ENCODE results near the gene FAM83G.

Gene FAM83G

GRCh38 chr17:18949566-18949965 lies 55.0 kb downstream of the FAM83G start:
- Histone ChIP-seq H3K4me2 (ENCODE audit: insufficient read depth, low read length, poor library complexity, severe bottlenecking) (no peak overlapping the region), H2AK5ac (ENCODE audit: low read depth, low read length) (no peak overlapping the region)

GRCh38 chr17:18948476-18949006 lies 56.0 kb downstream of the FAM83G start:
- no peak overlapping the region for H3K14ac ChIP-seq (ENCODE audit: low read length)
- H2BK15ac ChIP-seq (ENCODE audit: low read length) = no peak overlapping the region
- H3K4me1 ChIP-seq (ENCODE audit: control insufficient read depth in 2 of 2, insufficient read depth in 1 of 2, low read depth in 1 of 2, low read length in 2 of 2) = peaks cover 0 to 9% of the 10 kb centered on the region in 2 donors
- no CpG with 5 or more reads among the region's 8 CpGs for WGBS, 2 donors (ENCODE audit: extremely low coverage in 2 of 2, insufficient read length in 2 of 2, insufficient replicate concordance in 1 of 2)
- H2BK5ac ChIP-seq (ENCODE audit: low read length) = no peak overlapping the region
- no peak overlapping the region for H3K23ac ChIP-seq (ENCODE audit: low read depth, low read length, poor library complexity)
- H2BK12ac ChIP-seq (ENCODE audit: low read length) = no peak overlapping the region
- no peaks in the 10 kb centered on the region for H3K36me3 ChIP-seq (replicated peaks in 1 of 2; ENCODE audit: control insufficient read depth in 2 of 2, insufficient read depth in 2 of 2, low read length in 2 of 2)
- H3K27me3 ChIP-seq (ENCODE audit: control insufficient read depth in 3 of 3, insufficient read depth in 3 of 3, low read depth in 1 of 3, low read length in 3 of 3) = peaks cover 0 to 33% (median 2%) of the 10 kb centered on the region in 3 experiments
- peaks cover 2% of the 10 kb centered on the region for H3K79me1 ChIP-seq (ENCODE audit: low read depth, low read length)
- DNase-seq (ENCODE audit: low spot score) = no peak
- H3K4me3 ChIP-seq (ENCODE audit: low read length in 2 of 2) = no peak overlapping the region
- no peaks in the 10 kb centered on the region for H3K9me3 ChIP-seq (replicated peaks in 1 of 2; ENCODE audit: control insufficient read depth in 2 of 2, insufficient read depth in 1 of 2, low read depth in 1 of 2, low read length in 2 of 2)
- no peak overlapping the region for H4K91ac ChIP-seq (ENCODE audit: low read depth, low read length, poor library complexity)
- H3K27ac ChIP-seq (replicated peaks; ENCODE audit: low read length) = no peak overlapping the region
- H2BK120ac ChIP-seq (ENCODE audit: low read depth, low read length) = no peak overlapping the region
- H3K4ac ChIP-seq (ENCODE audit: low read length) = no peak overlapping the region
- H3K4me2 ChIP-seq (ENCODE audit: insufficient read depth, low read length, poor library complexity, severe bottlenecking) = no peak overlapping the region
- H4K8ac ChIP-seq (ENCODE audit: low read depth, low read length) = no peak overlapping the region
- H2AK5ac ChIP-seq (ENCODE audit: low read depth, low read length) = no peak overlapping the region
- no peak overlapping the region for H3K9ac ChIP-seq (ENCODE audit: low read depth, low read length, poor library complexity)
- H2AFZ ChIP-seq (ENCODE audit: low read length) = no peak overlapping the region
- no peak overlapping the region for H3K18ac ChIP-seq (ENCODE audit: low read length)

More at GRCh38 chr17:18949566-18949965, 55.0 kb downstream of the FAM83G start:
- no CpG with 5 or more reads among the region's 6 CpGs for WGBS, 2 donors (ENCODE audit: extremely low coverage in 2 of 2, insufficient read length in 2 of 2, insufficient replicate concordance in 1 of 2)
- no peak overlapping the region for H3K18ac ChIP-seq (ENCODE audit: low read length)
- peaks cover 0 to 33% (median 2%) of the 10 kb centered on the region in 3 experiments for H3K27me3 ChIP-seq (ENCODE audit: control insufficient read depth in 3 of 3, insufficient read depth in 3 of 3, low read depth in 1 of 3, low read length in 3 of 3)
- H2BK120ac ChIP-seq (ENCODE audit: low read depth, low read length) = no peak overlapping the region
- H3K9ac ChIP-seq (ENCODE audit: low read depth, low read length, poor library complexity) = no peak overlapping the region
- H4K8ac ChIP-seq (ENCODE audit: low read depth, low read length) = no peak overlapping the region
- H3K14ac ChIP-seq (ENCODE audit: low read length) = no peak overlapping the region
- H3K79me1 ChIP-seq (ENCODE audit: low read depth, low read length) = peaks cover 2% of the 10 kb centered on the region
- H3K4me3 ChIP-seq (ENCODE audit: low read length in 2 of 2) = no peak overlapping the region
- no peak overlapping the region for H3K4ac ChIP-seq (ENCODE audit: low read length)
- H2AFZ ChIP-seq (ENCODE audit: low read length) = no peak overlapping the region
- H2BK12ac ChIP-seq (ENCODE audit: low read length) = no peak overlapping the region
- H3K9me3 ChIP-seq (replicated peaks in 1 of 2; ENCODE audit: control insufficient read depth in 2 of 2, insufficient read depth in 1 of 2, low read depth in 1 of 2, low read length in 2 of 2) = no peaks in the 10 kb centered on the region
- H3K23ac ChIP-seq (ENCODE audit: low read depth, low read length, poor library complexity) = no peak overlapping the region
- no peak for DNase-seq (ENCODE audit: low spot score)
- peaks cover 0 to 9% of the 10 kb centered on the region in 2 donors for H3K4me1 ChIP-seq (ENCODE audit: control insufficient read depth in 2 of 2, insufficient read depth in 1 of 2, low read depth in 1 of 2, low read length in 2 of 2)
- H2BK5ac ChIP-seq (ENCODE audit: low read length) = no peak overlapping the region
- H3K36me3 ChIP-seq (replicated peaks in 1 of 2; ENCODE audit: control insufficient read depth in 2 of 2, insufficient read depth in 2 of 2, low read length in 2 of 2) = no peaks in the 10 kb centered on the region
- H4K91ac ChIP-seq (ENCODE audit: low read depth, low read length, poor library complexity) = no peak overlapping the region
- H2BK15ac ChIP-seq (ENCODE audit: low read length) = no peak overlapping the region
- no peak overlapping the region for H3K27ac ChIP-seq (replicated peaks; ENCODE audit: low read length)

GRCh38 chr17:18947866-18948265 lies 56.7 kb downstream of the FAM83G start:
- no peak for DNase-seq (ENCODE audit: low spot score)
- Histone ChIP-seq H3K9me3 (replicated peaks in 1 of 2; ENCODE audit: control insufficient read depth in 2 of 2, insufficient read depth in 1 of 2, low read depth in 1 of 2, low read length in 2 of 2) (no peaks in the 10 kb centered on the region), H2BK120ac (ENCODE audit: low read depth, low read length) (no peak overlapping the region), H3K36me3 (replicated peaks in 1 of 2; ENCODE audit: control insufficient read depth in 2 of 2, insufficient read depth in 2 of 2, low read length in 2 of 2) (no peaks in the 10 kb centered on the region), H4K91ac (ENCODE audit: low read depth, low read length, poor library complexity) (no peak overlapping the region), H2BK12ac (ENCODE audit: low read length) (peak overlapping the region; percentile 78), H2BK5ac (ENCODE audit: low read length) (no peak overlapping the region), H3K27me3 (ENCODE audit: control insufficient read depth in 3 of 3, insufficient read depth in 3 of 3, low read depth in 1 of 3, low read length in 3 of 3) (peaks cover 0 to 33% (median 2%) of the 10 kb centered on the region in 3 experiments), H3K4me3 (ENCODE audit: low read length in 2 of 2) (no peak overlapping the region), H3K4me2 (ENCODE audit: insufficient read depth, low read length, poor library complexity, severe bottlenecking) (no peak overlapping the region), H3K4me1 (ENCODE audit: control insufficient read depth in 2 of 2, insufficient read depth in 1 of 2, low read depth in 1 of 2, low read length in 2 of 2) (peaks cover 0 to 9% of the 10 kb centered on the region in 2 donors), H2BK15ac (ENCODE audit: low read length) (peak overlapping the region; percentile 56), H2AK5ac (ENCODE audit: low read depth, low read length) (peak overlapping the region; percentile 58), H3K18ac (ENCODE audit: low read length) (no peak overlapping the region), H2AFZ (ENCODE audit: low read length) (no peak overlapping the region), H3K79me1 (ENCODE audit: low read depth, low read length) (peaks cover 2% of the 10 kb centered on the region), H3K27ac (replicated peaks; ENCODE audit: low read length) (no peak overlapping the region), H3K23ac (ENCODE audit: low read depth, low read length, poor library complexity) (no peak overlapping the region), H3K4ac (ENCODE audit: low read length) (no peak overlapping the region), H3K14ac (ENCODE audit: low read length) (no peak overlapping the region), H3K9ac (ENCODE audit: low read depth, low read length, poor library complexity) (no peak overlapping the region), H4K8ac (ENCODE audit: low read depth, low read length) (no peak overlapping the region)
- no CpG with 5 or more reads among the region's 6 CpGs for WGBS, 2 donors (ENCODE audit: extremely low coverage in 2 of 2, insufficient read length in 2 of 2, insufficient replicate concordance in 1 of 2)

GRCh38 chr17:18946536-18946935 lies 58.0 kb downstream of the FAM83G start:
- H3K27me3 ChIP-seq (ENCODE audit: control insufficient read depth in 3 of 3, insufficient read depth in 3 of 3, low read depth in 1 of 3, low read length in 3 of 3) = peaks cover 0 to 33% (median 2%) of the 10 kb centered on the region in 3 experiments
- DNase-seq (ENCODE audit: low spot score) = no peak
- no CpG with 5 or more reads among the region's 2 CpGs for WGBS, 2 donors (ENCODE audit: extremely low coverage in 2 of 2, insufficient read length in 2 of 2, insufficient replicate concordance in 1 of 2)

More at GRCh38 chr17:18946536-18946935, 58.0 kb downstream of the FAM83G start:
- no peaks in the 10 kb centered on the region for H3K9me3 ChIP-seq (replicated peaks in 1 of 2; ENCODE audit: control insufficient read depth in 2 of 2, insufficient read depth in 1 of 2, low read depth in 1 of 2, low read length in 2 of 2)
- H3K4me3 ChIP-seq (ENCODE audit: low read length in 2 of 2) = no peak overlapping the region
- no peak overlapping the region for H3K9ac ChIP-seq (ENCODE audit: low read depth, low read length, poor library complexity)
- H3K36me3 ChIP-seq (replicated peaks in 1 of 2; ENCODE audit: control insufficient read depth in 2 of 2, insufficient read depth in 2 of 2, low read length in 2 of 2) = no peaks in the 10 kb centered on the region
- no peak overlapping the region for H2BK5ac ChIP-seq (ENCODE audit: low read length)
- peaks cover 2% of the 10 kb centered on the region for H3K79me1 ChIP-seq (ENCODE audit: low read depth, low read length)
- no peak overlapping the region for H3K18ac ChIP-seq (ENCODE audit: low read length)
- no peak overlapping the region for H2AFZ ChIP-seq (ENCODE audit: low read length)
- no peak overlapping the region for H3K4me2 ChIP-seq (ENCODE audit: insufficient read depth, low read length, poor library complexity, severe bottlenecking)
- H3K4ac ChIP-seq (ENCODE audit: low read length) = no peak overlapping the region
- no peak overlapping the region for H3K14ac ChIP-seq (ENCODE audit: low read length)
- H2BK120ac ChIP-seq (ENCODE audit: low read depth, low read length) = no peak overlapping the region
- H3K23ac ChIP-seq (ENCODE audit: low read depth, low read length, poor library complexity) = no peak overlapping the region
- H2BK12ac ChIP-seq (ENCODE audit: low read length) = no peak overlapping the region
- H3K27ac ChIP-seq (replicated peaks; ENCODE audit: low read length) = no peak overlapping the region
- peaks cover 0 to 9% of the 10 kb centered on the region in 2 donors for H3K4me1 ChIP-seq (ENCODE audit: control insufficient read depth in 2 of 2, insufficient read depth in 1 of 2, low read depth in 1 of 2, low read length in 2 of 2)
- H2AK5ac ChIP-seq (ENCODE audit: low read depth, low read length) = no peak overlapping the region
- H4K91ac ChIP-seq (ENCODE audit: low read depth, low read length, poor library complexity) = no peak overlapping the region
- no peak overlapping the region for H2BK15ac ChIP-seq (ENCODE audit: low read length)
- no peak overlapping the region for H4K8ac ChIP-seq (ENCODE audit: low read depth, low read length)
